GM19395 (cell line): Measurements from ENCODE around the gene FAM124B.

ENCODE experiments used
- ATAC-seq: cut with Tn5 transposase; IDR thresholded peaks from one replicate; pipeline ENCODE4 v1.9.1; 2021; ENCODE audit warnings: mild to moderate bottlenecking, moderate library complexity; ENCODE audit not compliant: unreplicated experiment

Gene FAM124B, protein sequence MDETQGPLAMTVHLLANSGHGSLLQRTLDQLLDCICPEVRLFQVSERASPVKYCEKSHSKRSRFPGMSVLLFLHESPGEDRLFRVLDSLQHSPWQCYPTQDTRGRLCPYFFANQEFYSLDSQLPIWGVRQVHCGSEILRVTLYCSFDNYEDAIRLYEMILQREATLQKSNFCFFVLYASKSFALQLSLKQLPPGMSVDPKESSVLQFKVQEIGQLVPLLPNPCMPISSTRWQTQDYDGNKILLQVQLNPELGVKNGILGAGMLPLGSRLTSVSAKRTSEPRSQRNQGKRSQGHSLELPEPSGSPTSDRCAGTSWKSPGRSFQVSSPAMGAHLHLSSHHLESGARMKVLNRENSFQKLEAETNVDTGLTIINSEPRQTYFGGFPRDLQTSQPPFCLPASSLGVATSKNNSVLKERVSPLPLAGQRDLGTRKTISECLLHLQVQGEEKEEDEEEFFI

DNA sequence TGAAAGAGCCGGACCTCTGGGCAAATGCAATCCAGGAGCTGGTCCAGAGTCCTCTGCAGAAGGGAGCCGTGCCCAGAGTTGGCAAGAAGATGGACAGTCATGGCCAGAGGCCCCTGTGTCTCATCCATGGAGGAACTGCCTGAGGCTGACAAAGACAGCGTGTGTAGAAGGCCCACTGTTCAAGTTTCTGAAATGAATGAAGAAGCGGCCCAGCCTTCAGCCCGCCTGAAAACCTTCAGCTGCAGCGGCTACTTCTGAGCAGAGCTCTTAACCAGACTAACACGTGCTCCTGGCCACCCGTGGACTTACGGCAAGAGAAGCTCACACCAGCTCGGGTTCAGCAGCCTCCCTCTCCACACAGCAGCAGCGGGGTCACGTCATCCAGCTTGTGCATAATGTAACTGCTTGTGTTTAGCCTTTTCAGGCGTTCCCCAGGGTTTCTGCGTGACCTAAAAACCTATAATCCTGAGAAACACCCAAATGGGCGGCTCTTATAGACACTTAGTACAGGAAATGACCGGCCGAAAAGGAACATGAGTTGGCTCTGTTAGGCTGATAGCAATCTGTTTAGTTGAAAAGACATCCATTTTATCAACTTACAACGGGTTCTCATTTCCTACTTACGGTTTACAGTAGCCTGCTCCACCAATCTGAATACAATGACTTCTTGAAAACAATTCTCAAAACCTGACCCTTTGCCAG is at the start of gene FAM124B:
Gene FAM124B (minus strand): TSS at position 467 of the 702 bp plus-strand sequence. CDS start 339 bp downstream, at position 128.
- peak; percentile 59 for ATAC-seq

DNA sequence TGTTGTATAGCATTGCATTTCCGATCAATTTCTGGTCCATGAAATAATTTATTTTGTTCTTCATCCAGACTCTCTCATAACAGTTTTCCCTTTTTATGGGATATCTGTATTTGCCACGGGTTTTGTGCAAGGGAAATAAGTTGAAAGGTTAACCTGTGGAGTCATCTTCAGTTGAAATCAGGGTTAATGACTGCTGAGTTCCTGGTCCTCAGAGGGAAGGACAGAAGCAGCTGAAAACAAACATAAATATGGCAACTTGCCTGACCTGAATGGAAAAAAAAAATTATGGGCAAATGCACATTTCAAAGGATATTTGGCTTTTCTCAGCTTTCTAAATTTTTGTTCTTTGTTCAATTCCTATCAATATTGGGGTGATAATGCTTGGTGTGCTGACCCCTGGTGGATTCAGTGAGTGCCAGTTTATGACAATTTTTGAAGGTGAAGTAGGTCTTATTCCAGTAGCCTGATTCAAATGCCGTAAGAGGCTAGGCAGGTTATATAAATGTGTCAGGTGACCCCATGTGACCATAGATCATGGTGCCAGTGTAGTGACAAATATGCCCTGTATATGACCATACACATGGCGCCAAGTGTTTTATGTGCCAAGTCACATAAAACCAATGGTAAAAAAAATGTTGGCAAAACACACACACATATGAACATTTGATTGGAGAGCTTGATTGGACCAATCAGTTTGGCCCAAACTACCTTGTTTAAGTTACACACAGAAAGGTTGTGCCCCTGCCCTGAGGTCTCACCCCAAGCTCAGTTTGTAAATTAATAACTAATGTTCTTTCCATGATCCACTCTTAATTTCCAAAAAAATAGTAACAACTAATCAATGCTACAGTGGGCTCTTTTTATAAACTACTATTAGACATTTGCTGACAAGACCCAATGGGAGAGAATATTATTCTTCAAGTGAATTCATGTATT is 47.6 kb upstream of the FAM124B start:
- peak; percentile 69 for ATAC-seq

DNA sequence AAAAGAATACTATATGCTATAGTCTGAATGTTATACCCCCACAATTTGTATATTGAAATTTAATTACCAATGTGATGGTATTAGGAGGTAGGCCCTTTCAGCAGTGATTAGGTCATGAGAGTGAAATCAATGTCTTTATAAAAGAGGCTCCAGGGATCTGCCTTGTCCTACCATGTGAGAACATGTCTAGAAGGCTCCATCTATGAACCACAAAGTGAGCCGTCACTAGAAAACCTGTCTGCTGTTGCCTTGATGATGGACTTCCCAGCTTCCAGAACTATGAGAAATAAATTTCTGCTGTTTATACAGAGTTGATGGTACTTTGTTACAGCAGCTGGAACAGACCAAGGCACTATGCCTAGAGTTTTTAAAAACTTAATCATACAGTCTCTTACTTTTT is 46.3 kb upstream of the FAM124B start:
- ATAC-seq, result no peak

DNA sequence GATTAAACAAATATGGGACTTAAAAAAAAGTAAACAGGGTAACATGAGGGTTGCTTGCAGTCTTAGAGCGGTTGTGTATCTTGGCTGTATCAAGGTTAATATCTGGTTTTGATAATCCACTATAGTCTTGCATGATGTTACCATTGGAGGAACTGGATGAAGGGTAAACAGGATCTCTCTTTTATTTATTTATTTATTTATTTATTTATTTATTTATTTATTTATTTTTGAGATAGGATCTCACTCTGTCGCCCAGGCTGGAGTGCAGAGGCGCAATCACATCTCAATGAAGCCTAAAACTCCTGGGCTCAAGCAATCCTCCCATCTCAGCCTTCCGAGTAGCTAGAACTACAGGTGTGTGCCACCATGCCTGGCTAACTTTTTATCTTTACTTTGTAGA is 42.9 kb upstream of the FAM124B start:
- ATAC-seq, result no peak

DNA sequence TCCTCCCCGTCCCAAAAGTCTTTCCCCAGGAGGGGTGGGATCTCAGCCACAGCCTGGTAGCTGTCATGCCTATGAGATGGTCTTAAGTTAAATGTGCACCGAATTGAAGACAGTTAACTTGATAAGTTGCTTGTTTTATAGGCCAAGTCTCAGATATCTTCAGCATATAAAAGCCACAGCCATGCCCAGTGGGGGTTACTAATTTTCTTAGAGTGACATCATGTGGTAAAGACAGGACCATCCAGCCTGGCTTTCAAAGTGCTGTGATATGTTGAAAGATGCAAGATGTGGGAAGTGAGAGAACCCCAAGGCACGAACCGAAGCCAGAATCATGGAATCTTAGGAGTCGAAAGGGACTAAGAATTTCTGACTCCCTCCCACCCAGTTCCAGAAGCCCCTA is 42.1 kb upstream of the FAM124B start:
- no peak for ATAC-seq

DNA sequence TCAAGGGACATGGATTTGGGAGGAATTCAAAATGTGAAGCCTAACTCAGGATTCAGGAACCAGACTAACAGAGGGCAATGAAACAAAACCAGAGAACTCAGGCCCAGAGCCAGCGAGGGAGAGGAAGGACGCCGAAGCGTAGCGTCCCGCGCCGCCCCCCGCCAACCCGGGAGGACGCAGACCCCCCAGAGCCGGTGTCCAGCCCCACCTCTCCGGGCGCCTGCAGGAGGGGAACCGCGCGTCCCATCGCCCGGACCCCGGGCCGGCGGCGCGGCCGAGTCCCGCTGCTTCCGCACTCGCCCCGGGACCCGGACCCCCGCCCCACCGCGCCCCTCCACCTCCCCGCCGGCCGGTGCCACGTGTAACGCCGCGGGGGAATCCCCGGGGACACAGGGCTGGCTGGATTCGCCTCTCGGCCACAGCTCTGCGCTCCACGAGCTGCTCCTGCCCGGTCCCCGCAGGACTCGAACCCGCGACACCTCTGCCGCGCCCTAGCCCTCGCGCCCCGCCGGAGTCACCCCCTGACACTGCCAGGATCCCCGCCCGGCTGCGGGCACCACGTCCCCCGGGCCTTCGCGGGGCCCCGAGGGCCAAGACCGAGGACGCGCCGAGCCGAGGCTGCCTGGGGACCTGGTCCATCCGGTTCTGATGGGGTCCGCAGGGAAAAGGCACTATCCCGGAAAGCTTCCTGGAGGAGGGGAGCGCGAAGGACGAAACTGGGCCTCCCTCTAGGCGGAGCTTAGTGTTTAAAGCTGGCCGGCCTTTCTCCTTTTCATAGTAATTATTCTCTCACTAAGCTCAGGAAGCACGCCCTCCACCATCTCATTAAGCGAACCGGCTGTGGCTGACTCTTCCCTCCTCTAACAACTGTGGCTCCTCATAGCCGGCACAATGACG is 40.4 kb upstream of the FAM124B start:
- ATAC-seq, result peak; percentile 69

DNA sequence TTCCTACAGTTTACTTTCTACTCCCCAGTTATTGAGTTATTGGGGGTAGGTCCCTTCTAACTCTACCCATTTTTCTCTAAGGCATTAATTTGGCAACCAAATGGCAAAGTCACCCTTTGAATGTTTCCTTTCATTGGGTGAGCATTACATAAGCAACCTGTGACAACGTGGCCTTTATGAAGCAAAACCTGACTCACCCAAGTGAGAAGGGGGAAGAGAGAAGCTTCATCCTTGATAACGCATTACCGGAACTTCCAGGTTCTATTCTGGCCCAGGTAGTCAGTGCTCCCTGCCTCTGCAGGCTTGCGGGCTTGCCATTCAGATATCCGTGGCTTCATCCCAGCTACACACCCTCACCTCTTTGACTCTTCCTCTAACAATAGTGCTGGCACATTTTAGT is 39.1 kb upstream of the FAM124B start:
- ATAC-seq, result no peak

DNA sequence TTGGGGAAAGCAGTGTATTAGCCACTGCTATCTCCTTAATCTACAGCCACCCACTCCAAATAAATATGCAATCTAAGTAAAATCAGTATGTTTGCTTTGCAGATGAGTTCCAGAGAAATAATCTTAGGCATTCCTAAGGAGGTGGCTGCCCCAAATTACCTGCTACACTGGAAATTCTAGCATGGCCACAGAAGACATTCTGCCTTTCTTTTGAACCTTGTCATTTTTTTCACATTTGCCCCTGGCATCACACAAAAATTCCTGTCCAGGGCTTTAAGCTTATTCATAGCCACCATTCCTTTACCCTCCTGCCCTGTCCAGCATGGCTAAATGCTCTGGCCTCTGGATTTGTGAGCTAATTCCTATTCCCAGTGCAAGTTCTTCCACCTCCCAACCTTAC is 36.8 kb upstream of the FAM124B start:
- no peak for ATAC-seq

DNA sequence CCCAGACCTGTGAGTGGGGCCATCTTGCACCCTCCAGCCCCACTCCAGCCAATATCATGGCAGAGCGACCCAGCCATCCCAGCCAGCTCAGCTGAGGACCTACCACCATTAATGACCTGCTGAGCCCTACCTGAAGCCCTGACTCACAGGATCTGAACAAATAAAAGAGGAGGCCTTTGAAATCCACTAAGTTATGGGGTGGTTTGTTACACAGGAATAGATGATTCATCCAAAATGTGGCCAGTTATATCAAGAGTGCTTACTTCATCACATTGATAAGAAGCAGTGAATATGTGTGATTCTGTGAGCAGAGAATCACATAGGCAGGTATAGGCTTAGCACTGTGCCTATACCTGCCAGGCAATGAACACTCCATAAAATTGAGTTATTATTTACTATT is 34.7 kb upstream of the FAM124B start:
- no peak for ATAC-seq

DNA sequence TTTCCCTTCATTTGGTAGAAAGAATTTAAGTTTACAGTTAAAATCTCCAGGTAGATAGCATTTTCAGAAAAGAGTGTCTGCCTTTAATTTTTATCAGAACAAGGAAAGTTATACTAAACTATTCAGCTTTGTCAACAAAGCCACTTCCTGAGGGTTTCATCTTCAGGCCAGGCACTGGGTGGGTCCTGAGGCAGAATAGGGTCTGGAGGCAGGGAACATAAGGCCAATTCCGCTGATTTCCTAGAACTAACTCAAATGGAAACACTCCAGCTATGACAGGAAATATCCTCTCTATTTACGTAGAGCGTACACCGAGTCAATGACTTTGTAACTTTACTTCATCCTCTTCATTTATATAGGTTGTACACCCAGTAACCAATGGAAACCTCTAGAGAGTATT is 32.7 kb upstream of the FAM124B start:
- ATAC-seq, result no peak

DNA sequence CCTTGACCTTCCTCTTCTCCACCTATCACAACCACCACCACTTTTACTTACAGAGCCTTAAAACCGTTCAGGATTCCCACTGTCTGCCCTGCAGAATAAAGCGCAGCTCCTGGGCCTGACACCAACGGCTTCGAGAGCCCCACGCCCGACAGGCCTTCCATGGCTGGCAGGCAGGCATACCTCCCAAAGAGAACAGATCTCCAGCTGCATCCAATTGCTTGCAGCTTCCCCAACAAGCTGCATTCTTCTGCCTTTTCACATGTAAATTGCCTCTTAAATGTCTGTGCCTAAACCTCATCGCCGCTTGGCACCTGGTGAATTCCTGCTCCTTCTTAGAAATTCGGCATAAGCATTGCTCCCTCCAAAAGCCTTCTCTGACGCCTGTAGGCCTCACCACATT is 31.5 kb upstream of the FAM124B start:
- ATAC-seq, result no peak

DNA sequence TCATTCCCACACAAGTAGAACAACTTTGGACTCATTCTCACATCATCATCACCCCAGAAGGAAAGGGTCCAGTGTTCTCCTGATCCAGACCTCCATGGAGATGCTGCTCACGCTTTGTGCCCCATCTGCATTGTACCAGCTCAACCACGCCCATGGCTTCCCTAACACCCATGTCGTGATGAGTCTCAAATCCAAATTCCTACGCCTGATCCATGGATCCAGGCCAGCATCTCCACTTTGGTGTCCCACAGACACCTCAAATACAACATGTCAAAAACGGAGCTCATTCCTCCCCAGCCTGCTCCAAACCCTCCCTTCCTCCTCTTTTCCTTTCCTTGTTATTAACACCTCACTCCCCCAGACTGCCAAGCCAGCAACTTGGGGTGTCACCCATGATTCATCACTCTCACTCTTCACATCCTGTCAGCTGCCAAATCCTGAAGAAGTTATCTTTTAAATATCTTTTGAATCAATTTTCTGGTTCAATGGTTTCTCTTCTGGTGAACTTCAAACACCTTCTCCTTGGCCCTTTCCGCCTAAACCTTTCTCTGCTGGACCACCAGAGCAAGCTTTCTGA is 30.2 kb upstream of the FAM124B start:
- no peak for ATAC-seq

DNA sequence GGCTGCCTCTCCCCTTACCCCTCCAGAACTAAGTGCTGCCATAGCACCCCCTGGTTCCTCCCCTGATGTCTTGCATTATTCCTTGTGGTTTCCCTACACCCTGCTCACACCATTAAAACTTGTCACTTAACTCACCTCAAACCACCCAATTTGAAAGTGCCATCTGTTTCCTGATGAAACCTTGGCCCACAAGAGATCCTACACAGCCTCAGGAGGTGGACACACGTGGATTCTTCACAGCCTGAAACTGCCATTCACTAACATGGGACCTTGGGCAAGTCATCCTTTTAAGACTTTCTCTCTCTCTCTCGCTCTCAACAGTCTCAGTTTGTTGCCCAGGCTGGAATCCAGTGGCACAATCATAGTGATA is 27.5 kb upstream of the FAM124B start:
- ATAC-seq, result no peak

DNA sequence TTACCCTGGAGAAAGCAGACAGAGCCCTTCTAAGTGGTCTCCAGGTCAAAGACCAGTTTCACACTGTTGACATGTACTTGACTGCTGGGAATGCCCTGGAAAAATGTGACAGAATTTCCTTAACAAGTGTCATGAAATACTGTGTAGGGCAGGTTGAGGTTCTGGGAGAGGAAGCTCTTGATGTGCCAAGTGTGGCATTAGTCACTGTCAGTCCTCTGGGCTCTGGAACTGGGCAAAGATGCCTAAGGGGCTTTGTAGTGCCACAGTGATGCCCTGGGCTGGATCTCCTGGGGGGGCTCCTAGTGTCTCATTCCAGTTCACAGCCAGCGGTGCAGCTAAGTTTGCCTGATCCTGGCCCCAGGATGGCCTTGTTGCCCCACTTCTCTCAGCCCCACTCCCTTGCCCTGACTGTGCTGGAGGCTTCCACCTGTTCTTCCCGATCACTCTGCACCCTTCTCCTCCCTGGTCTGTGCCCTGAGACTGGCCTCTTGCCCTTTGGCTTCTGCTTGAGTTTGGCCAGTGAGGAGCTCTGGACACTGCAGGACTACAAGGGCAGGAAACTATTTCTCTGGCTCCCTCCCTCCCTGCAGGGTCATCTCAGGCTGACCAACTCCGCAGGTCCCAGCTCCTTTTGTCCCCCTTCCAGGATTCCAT is 27.0 kb upstream of the FAM124B start:
- no peak for ATAC-seq

DNA sequence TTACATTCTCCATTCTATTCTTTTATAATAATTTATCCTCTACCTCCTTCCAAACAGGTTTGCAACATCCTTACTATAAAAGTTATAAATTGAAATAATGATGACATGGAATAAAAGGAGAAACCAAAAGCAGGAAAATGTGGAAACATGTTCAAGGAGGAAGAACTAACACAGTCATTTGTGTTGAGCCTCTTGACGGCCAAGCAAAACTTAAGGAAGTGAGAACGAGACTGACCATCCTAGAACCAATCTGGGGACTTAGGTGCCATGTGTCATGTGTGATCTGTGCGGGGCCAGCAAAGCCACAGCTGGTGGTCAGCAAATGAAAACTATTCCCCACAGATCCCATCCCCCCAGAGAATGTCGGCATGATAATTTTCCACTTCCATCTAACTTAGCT is 25.6 kb upstream of the FAM124B start:
- ATAC-seq, result no peak

DNA sequence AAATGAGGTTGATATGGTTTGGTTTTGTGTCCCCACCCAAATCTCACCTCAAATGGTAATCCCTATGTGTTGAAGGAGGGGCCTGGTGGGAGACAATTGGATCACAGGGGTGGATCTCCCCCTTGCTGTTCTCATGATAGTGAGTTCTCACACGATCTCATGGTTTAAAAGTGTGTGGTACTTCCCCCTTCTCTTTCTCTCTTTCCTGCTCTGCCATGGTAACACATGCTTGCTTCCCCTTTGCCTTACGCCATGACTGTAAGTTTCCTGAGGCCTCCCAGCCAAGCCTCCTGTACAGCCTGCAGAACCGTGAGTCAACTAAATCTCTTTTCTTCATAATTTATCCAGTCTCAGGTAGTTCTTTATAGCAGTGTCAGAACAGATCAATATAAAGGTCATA is 24.7 kb upstream of the FAM124B start:
- ATAC-seq, result no peak

DNA sequence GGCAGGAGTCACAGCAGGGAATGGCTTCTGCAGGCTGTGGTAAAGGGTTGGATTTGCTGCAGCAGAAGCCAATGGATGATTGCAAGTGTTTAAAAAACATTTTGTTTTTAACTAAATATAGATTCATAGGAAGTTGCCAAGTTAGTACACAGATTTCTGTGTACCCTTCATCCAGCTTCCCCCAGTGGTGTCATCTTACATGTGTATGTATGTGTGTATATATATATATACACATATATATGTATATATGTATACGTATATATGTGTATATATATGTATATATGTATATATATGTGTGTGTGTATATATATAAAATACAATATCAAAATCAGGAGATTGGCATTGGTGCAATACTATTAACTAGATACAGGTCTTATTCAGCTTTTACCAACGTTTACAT is 19.2 kb upstream of the FAM124B start:
- no peak for ATAC-seq

DNA sequence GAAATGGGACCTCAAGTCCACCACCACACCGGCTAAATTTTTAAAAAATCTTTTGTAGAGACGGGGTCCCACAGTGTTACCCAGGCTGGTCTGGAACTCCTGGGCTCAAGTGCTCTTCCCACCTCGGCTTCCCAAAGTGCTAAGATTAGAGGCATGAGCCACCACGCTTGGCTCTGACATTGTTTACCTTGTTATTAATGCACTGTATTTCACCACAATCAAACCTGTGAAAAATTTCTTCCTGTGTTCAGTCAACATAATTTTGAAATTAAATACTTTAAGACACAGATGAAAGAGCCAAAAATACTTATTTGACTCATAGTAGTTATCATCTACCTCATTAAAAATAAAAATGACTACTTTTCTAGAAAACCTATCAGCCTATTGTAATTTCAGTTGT is 16.0 kb upstream of the FAM124B start:
- no peak for ATAC-seq

DNA sequence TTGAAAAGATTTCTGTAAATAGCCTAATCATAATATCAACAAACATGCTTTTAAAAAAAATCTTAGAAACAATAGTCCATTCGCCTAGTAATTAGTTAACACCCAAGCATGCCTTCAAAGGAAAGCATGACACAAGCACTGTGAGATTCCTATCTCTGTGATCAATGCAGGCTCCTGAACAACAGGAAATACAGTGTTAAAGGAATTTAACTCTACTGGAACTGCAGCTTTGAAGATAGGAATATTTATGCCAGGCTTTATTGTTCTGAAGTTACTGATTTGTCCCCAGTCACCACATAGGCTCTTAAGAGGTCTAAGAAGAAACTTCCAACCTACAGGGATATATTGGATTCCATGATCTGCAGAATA is 15.4 kb upstream of the FAM124B start:
- ATAC-seq, result no peak
